Ovary (tissue), 9 donors: ENCODE results near the gene DSCAM. TPM values are rescaled to one million over a fixed set of nuclear protein-coding genes. Genes with fewer than 3 reads are reported as not detected.

Experiments
- DNase-seq, 5 donors: peaks; one replicate each; pipeline ENCODE4 v3.0.0-alpha.2; 2019 to 2020
- H3K27ac ChIP-seq, 2 donors: fragments of 200-600 bp; one replicate each; pipeline versions ENCODE4 v1.5.1 to v1.8.0; 2019 to 2022
- H3K27me3 ChIP-seq: fragments of 200-600 bp; one replicate; pipeline ENCODE4 v1.8.0; 2022
- H3K36me3 ChIP-seq: fragments of 200-600 bp; sonication (generic); one replicate; pipeline ENCODE4 v1.5.1; 2019
- H3K4me1 ChIP-seq: one replicate; pipeline ENCODE4 v1.8.1; 2013; ENCODE audit warnings: mild to moderate bottlenecking, moderate library complexity; ENCODE audit not compliant: insufficient read depth
- H3K4me3 ChIP-seq: fragments of 200-600 bp; sonication (generic); one replicate; pipeline ENCODE4 v1.5.1; 2017
- H3K9me3 ChIP-seq, 2 donors: fragments of 200-600 bp in 1 of 2; sonication (generic) in 1 of 2; one replicate each; pipeline versions ENCODE4 v1.5.1 to v1.8.1; 2013 to 2019; ENCODE audit warnings: mild to moderate bottlenecking in 1 of 2, moderate library complexity in 1 of 2
- EP300 ChIP-seq: sonication (generic); formaldehyde crosslinking; IDR thresholded peaks from one replicate; pipeline ENCODE4 v1.6.1; 2017; ENCODE audit warnings: antibody characterized with exemption
- POLR2A ChIP-seq: fragments of 450-650 bp; IDR thresholded peaks from one replicate; pipeline ENCODE4 v1.6.1; 2017; ENCODE audit warnings: antibody characterized with exemption, mild to moderate bottlenecking, moderate library complexity
- WGBS, 3 donors: extraction: QIAGEN DNeasy Blood & Tissue Kit in 1 of 3; methylation state at CpG; one replicate each; pipeline versions ENCODE4 v1.1.5 to v1.1.7; 2013 to 2017; 5-methylcytosine and 5-hydroxymethylcytosine counted together
- intact Hi-C, 4 donors: fragments of 100-400 bp; cut with DNase I; formaldehyde crosslinking; loops; one replicate each; pipeline versions ENCODE4 v1.11.0 to v1.15.1; 2022 to 2023
- polyA plus RNA-seq, 2 donors: library from polyadenylated mRNA; stranded (reverse); fragments of 200-250 nt in 1 of 2; fragments of 350-450 nt in 1 of 2; fragmentation: Illumina TruSeq in 1 of 2; extraction: RNeasy Lipid Tissue Mini Kit (QIAGEN cat#74804) in 1 of 2; gene quantifications; one replicate each; pipeline ENCODE4 v1.2.3, GENCODE V29; 2013 to 2014
- total RNA-seq, 7 donors: library from RNA; depleted of rRNA in 2 of 7; stranded (reverse); fragments of >200 nt in 2 of 7; fragmentation: NEBNext Ultra II Directional in 3 of 7; extraction: Animal tissue kit (Norgen Biotek cat#: 25700) in 3 of 7; gene quantifications; one replicate each; pipeline versions ENCODE4 v1.1.0 to v1.2.4, GENCODE V29; 2016 to 2023
- TF ChIP-seq, protein P1 (sequence below), 3 donors: fragments of 450-650 bp in 2 of 3; fragments of 200-600 bp in 1 of 3; IDR thresholded peaks; one replicate each; pipeline versions ENCODE4 v1.5.1 to v1.8.0; 2016 to 2022; ENCODE audit warnings: antibody characterized with exemption in 3 of 3, mild to moderate bottlenecking in 1 of 3
- donor health status: DM: no; HTN: no; CAD: no; lungs with moderate emphysema.
- donor health status: DM: no; HTN: no; CAD: no.
- donor health status: Bipolar disorder and iron deficiency.
- donor health status: DM: yes; HTN: yes; CAD: no.
- donor health status: DM: no; HTN: no; CAD: no.
- donor health status: DM: yes; HTN: yes; CAD: no.

The DSCAM gene
- total and polyA plus RNA-seq, 9 donors = under 0.01 to 0.12 (median 0.04) TPM; not detected in 5

DNA sequence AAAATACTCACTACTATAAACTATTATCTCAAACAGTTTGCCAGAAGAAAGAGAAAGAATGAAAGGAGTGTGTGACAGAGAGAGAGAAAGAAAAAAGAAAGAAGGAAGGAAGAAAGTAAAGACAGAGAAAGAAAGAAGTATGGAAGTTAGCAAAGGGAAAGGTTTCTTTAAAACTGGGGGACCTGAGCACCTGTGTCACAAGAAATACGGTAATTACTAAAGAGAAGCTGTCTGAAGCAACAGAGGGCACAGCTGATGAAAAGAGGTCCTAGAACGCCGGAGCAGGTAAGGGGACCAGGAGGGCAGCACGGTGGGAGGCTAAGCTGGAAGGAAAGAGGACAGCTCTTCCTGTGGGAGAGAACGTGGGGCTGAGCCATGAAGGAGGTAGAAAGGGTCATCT is 163.6 kb downstream of the DSCAM start:
- Histone ChIP-seq H3K4me3 (no peak overlapping the region), H3K9me3 (no peaks in the 10 kb centered on the region), H3K27ac (no peak overlapping the region), H3K36me3 (no peaks in the 10 kb centered on the region), H3K4me1 (no peaks in the 10 kb centered on the region), H3K27me3 (no peaks in the 10 kb centered on the region)
- 62 to 67% (median 63%) methylated on average over 5 of the region's 5 CpGs for WGBS, 3 donors
- no peak for DNase-seq
- intact Hi-C loops = no loop called here
- TF ChIP-seq, protein P1, sequence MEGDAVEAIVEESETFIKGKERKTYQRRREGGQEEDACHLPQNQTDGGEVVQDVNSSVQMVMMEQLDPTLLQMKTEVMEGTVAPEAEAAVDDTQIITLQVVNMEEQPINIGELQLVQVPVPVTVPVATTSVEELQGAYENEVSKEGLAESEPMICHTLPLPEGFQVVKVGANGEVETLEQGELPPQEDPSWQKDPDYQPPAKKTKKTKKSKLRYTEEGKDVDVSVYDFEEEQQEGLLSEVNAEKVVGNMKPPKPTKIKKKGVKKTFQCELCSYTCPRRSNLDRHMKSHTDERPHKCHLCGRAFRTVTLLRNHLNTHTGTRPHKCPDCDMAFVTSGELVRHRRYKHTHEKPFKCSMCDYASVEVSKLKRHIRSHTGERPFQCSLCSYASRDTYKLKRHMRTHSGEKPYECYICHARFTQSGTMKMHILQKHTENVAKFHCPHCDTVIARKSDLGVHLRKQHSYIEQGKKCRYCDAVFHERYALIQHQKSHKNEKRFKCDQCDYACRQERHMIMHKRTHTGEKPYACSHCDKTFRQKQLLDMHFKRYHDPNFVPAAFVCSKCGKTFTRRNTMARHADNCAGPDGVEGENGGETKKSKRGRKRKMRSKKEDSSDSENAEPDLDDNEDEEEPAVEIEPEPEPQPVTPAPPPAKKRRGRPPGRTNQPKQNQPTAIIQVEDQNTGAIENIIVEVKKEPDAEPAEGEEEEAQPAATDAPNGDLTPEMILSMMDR (IDR thresholded peaks at IDR 0.05) = no peak
- TF ChIP-seq POLR2A (no peak), EP300 (no peak)

DNA sequence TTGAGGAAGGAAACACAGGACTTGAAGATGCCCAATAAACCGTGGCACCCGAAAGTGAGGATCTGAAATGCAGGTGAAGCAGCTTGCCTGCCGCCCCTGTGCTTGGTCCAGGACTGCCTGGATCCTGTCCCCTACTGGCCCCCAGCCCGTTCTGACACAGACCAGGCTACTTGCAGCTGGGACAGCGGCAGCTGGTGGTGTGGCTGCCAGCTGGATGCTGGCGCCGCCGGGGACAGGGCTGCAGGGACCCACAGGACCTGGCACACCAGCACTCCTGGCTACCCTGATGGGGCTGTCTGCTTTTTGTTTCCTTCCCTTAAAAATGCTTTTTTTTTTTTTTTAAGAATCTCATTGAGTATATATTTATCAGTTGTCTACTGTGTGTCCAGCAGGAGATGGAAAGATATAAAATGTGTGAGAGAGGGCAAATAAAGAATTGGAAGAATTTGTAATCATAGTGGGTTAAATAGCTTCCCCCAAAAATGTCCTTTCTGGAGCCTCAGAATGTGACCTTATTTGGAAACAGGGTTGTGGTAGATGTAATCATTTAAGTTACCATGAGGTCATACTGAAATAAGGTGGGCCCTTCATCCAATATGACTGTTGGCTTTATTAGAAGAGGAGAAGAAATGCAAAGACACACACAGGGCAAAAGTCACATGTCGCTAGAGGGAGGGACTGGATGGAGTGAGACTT is 165.6 kb downstream of the DSCAM start:
- DNase-seq = no peak
- WGBS, 3 donors = 78 to 82% (median 78%) methylated on average over 9 of the region's 9 CpGs

DNA sequence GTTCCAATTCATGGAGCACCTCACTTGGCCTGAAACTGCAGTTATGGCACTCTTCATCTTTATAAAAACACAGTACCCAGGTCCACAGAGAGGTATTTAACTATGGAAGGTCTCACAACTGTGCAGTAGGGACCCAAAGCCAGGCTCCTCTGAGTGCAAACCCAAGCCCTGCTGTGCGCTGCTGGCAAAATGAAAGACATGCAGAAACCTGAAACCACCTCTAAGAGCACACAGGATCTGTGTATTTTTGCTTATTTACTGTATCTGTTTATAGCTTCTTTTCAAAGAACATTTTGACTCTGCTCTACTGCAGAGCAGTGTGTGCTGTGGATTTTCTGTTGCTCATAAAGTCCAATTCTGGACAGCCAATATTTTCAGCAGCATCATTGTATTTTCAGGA is 166.6 kb downstream of the DSCAM start:
- intact Hi-C loops = no loop called here
- TF ChIP-seq EP300 (no peak), POLR2A (no peak)
- TF ChIP-seq, protein P1 (IDR thresholded peaks at IDR 0.05) = no peak
- H3K9me3 ChIP-seq = no peaks in the 10 kb centered on the region
- H3K27ac ChIP-seq = no peak overlapping the region
- H3K27me3 ChIP-seq = no peaks in the 10 kb centered on the region
- H3K4me1 ChIP-seq = no peaks in the 10 kb centered on the region
- no peak for DNase-seq
- no peak overlapping the region for H3K4me3 ChIP-seq
- 69 to 88% (median 81%) methylated on average over 1 of the region's 1 CpG for WGBS, 3 donors
- H3K36me3 ChIP-seq = no peaks in the 10 kb centered on the region

More for the DNA sequence above, 165.6 kb downstream of the DSCAM start:
- no peak overlapping the region for H3K4me3 ChIP-seq
- no peaks in the 10 kb centered on the region for H3K36me3 ChIP-seq
- no peaks in the 10 kb centered on the region for H3K27me3 ChIP-seq
- no peak overlapping the region for H3K27ac ChIP-seq
- intact Hi-C loops = no loop called here
- no peaks in the 10 kb centered on the region for H3K4me1 ChIP-seq
- H3K9me3 ChIP-seq = no peaks in the 10 kb centered on the region
- TF ChIP-seq, protein P1 (IDR thresholded peaks at IDR 0.05) = no peak
- TF ChIP-seq EP300 = no peak
- no peak for TF ChIP-seq POLR2A

DNA sequence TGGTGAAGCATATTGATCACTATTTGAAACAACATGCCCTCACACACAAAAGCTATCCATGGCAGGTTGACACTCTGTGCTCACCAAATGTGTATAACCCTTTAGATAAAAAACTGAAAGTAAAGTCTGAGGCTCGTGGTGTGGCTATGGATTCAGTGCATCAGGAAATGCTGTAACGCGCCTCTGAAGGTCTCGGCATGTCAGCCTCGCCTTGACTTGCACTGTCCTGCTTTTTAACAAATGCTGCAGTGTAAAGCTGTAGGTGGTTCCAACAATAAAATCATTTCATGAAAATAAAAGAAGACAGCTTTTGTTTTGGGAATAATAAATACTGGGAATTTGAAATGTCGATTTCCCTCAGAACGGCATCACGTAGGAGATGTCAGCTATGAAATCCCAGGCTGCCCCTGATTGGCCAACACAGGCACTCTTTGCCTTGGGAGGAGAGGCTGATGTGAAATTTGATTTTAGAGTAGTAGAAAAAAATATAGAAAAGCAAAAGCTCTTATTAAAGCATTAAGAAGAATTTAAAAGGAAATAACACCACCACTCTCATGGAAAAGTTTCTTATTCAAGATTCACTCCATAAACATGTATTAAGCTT is 168.2 kb downstream of the DSCAM start:
- Histone ChIP-seq H3K4me1 (no peaks in the 10 kb centered on the region), H3K27me3 (no peaks in the 10 kb centered on the region), H3K9me3 (no peaks in the 10 kb centered on the region), H3K4me3 (no peak overlapping the region), H3K27ac (no peak overlapping the region), H3K36me3 (no peaks in the 10 kb centered on the region)
- 76 to 84% (median 76%) methylated on average over 8 of the region's 8 CpGs for WGBS, 3 donors
- no peak for DNase-seq
- TF ChIP-seq POLR2A = no peak
- TF ChIP-seq EP300 = no peak
- TF ChIP-seq, protein P1 (IDR thresholded peaks at IDR 0.05) = no peak
- intact Hi-C loops = no loop called here
